K562 (cell line): Measurements from ENCODE around the gene ZDHHC11. TPM values are rescaled to one million over a fixed set of nuclear protein-coding genes. Genes with fewer than 3 reads are reported as not detected.

Experiments used
- CAMTA2 ChIP-seq: fragments of 250-450 bp; sonication (Bioruptor Pico); conservative IDR thresholded peaks from 2 replicates; pipeline ENCODE4 v1.5.1; 2022
- KAT8 ChIP-seq: fragments of 450-650 bp; IDR thresholded peaks from 2 replicates; pipeline ENCODE4 v1.6.1; 2016; ENCODE audit warnings: low read depth, mild to moderate bottlenecking
- KDM5B ChIP-seq: fragments of 200-600 bp; sonication (generic); IDR thresholded peaks from 2 replicates; pipeline ENCODE4 v1.6.1; 2012; ENCODE audit warnings: low read depth, mild to moderate bottlenecking, moderate library complexity, low read length, control low read depth, inconsistent platforms; ENCODE audit not compliant: insufficient replicate concordance
- MYC ChIP-seq, 2 experiments: fragments of 250-450 bp in 1 of 2; sonication (Bioruptor Pico) in 1 of 2; IDR thresholded peaks; 2 replicates each; pipeline versions ENCODE4 v1.5.1 to v1.6.1; 2012 to 2021; ENCODE audit warnings: low read depth in 2 of 2, borderline replicate concordance in 1 of 2, improper control_type of control experiment in 1 of 2, low read length in 1 of 2, mild to moderate bottlenecking in 1 of 2, moderate library complexity in 1 of 2
- NFYB ChIP-seq: IDR thresholded peaks from 2 replicates; pipeline ENCODE4 v1.6.1; 2011; ENCODE audit warnings: mild to moderate bottlenecking, moderate library complexity; ENCODE audit not compliant: insufficient read length; ENCODE audit errors: extremely low read depth
- PHF20 ChIP-seq: fragments of 450-650 bp; IDR thresholded peaks from 2 replicates; pipeline ENCODE4 v1.6.1; 2018; ENCODE audit not compliant: partially characterized antibody
- PYGO2 ChIP-seq: fragments of 450-650 bp; IDR thresholded peaks from 2 replicates; pipeline ENCODE4 v1.6.1; 2016; ENCODE audit warnings: mild to moderate bottlenecking, missing genetic modification characterization, moderate library complexity, missing compliant biosample characterization
- U2AF1 ChIP-seq: fragments of 200-400 bp; formaldehyde crosslinking; optimal IDR thresholded peaks from 2 replicates; pipeline ENCODE3; 2017; ENCODE audit warnings: mild to moderate bottlenecking, low read depth, low read length, moderate library complexity
- ZNF354B ChIP-seq: fragments of 250-450 bp; sonication (Bioruptor Pico); IDR thresholded peaks from 2 replicates; pipeline ENCODE4 v1.4.0; 2020
- ZNF384 ChIP-seq: IDR thresholded peaks from 2 replicates; pipeline ENCODE4 v1.6.1; 2012; ENCODE audit warnings: low read depth, low read length, improper control_type of control experiment
- ZNF408 ChIP-seq: fragments of 250-450 bp; sonication (Bioruptor Pico); IDR thresholded peaks from 2 replicates; pipeline ENCODE4 v1.4.0; 2020; ENCODE audit warnings: low read depth, mild to moderate bottlenecking, moderate library complexity
- polyA plus RNA-seq, 8 experiments: library from polyadenylated mRNA; depleted of rRNA in 4 of 8; stranded (reverse) in 5 of 8; unstranded in 3 of 8; fragments of >200 nt; fragmentation: Nextera tagmentation in 2 of 8; fragmentation: Illumina TruSeq in 1 of 8; extraction: Ambion mirVana in 2 of 8; extraction: Trizol in 1 of 8; gene quantifications; 2 replicates each; pipeline versions ENCODE4 v1.2.1 to v1.2.3, GENCODE V29; 2011 to 2014; ENCODE audit warnings: inconsistent platforms in 1 of 8, missing spikeins in 1 of 8
- total RNA-seq, 7 experiments: library from RNA; depleted of rRNA in 6 of 7; stranded (reverse); fragments of >200 nt in 6 of 7; fragmentation: Illumina TruSeq in 2 of 7; extraction: Trizol in 2 of 7; gene quantifications; 2 replicates each; pipeline versions ENCODE4 v1.2.1 to v1.2.3, GENCODE V29; 2011 to 2021; ENCODE audit warnings: low replicate concordance in 1 of 7
- TF ChIP-seq, protein P1 (sequence below): sonication (generic); formaldehyde crosslinking; IDR thresholded peaks from 2 replicates; pipeline ENCODE4 v1.8.0; 2023; ENCODE audit warnings: missing genetic modification reagents, mild to moderate bottlenecking, borderline replicate concordance
- TF ChIP-seq, protein P2 (sequence below): fragments of 450-650 bp; IDR thresholded peaks from 2 replicates; pipeline ENCODE4 v1.6.1; 2017; ENCODE audit warnings: antibody characterized with exemption, mild to moderate bottlenecking
- TF ChIP-seq, protein P3 (sequence below): fragments of 250-450 bp; sonication (Bioruptor Pico); IDR thresholded peaks from 2 replicates; pipeline ENCODE4 v1.9.0; 2021; ENCODE audit warnings: mild to moderate bottlenecking
- TF ChIP-seq, protein P4 (sequence below): fragments of 250-450 bp; sonication (Bioruptor Pico); IDR thresholded peaks from 2 replicates; pipeline ENCODE4 v1.5.0; 2020; ENCODE audit warnings: mild to moderate bottlenecking

ZDHHC11 gene
- total and polyA plus RNA-seq, 9 of the 15 experiments (the other 6 are each of a cell fraction or from before 2014, with no cell fraction given): 0.07 to 2.3 (median 0.52) TPM

DNA sequence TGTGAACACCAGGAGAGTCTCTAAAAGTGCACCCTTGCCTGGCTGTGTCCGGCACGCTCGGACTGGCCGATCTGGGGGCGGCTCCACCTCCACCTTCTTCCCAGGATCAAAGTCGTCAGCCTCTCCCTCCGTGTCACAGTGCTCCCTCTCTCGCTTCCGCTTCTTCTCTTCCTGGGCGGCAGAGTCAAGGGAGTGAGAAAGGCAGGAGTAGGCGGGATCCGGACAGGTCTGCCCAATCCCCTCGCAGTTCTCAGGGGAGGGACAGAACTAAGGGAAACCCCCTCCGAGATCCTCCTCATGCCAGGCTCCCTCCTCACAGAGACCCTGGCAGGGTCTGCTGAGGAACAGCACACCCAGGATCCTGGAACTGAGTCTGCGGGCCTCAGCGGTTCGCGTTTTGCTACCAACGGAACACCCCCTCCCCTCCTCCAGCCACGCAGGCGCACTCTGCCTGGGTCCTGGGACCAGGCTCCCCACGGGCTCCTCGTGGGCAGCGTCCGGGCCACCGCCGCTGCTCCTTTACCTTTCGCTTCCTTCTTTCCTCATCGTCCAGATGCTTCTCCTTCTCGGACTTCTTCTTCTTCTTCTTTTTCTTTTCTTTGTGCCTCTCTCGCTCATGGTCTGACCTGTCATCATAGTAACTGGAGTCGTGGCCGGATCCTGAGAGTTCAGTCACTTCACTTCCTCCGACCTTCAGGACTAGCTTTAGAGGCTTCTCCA lies 40.5 kb upstream of the ZDHHC11 start (continued):
- TF ChIP-seq, protein P1, sequence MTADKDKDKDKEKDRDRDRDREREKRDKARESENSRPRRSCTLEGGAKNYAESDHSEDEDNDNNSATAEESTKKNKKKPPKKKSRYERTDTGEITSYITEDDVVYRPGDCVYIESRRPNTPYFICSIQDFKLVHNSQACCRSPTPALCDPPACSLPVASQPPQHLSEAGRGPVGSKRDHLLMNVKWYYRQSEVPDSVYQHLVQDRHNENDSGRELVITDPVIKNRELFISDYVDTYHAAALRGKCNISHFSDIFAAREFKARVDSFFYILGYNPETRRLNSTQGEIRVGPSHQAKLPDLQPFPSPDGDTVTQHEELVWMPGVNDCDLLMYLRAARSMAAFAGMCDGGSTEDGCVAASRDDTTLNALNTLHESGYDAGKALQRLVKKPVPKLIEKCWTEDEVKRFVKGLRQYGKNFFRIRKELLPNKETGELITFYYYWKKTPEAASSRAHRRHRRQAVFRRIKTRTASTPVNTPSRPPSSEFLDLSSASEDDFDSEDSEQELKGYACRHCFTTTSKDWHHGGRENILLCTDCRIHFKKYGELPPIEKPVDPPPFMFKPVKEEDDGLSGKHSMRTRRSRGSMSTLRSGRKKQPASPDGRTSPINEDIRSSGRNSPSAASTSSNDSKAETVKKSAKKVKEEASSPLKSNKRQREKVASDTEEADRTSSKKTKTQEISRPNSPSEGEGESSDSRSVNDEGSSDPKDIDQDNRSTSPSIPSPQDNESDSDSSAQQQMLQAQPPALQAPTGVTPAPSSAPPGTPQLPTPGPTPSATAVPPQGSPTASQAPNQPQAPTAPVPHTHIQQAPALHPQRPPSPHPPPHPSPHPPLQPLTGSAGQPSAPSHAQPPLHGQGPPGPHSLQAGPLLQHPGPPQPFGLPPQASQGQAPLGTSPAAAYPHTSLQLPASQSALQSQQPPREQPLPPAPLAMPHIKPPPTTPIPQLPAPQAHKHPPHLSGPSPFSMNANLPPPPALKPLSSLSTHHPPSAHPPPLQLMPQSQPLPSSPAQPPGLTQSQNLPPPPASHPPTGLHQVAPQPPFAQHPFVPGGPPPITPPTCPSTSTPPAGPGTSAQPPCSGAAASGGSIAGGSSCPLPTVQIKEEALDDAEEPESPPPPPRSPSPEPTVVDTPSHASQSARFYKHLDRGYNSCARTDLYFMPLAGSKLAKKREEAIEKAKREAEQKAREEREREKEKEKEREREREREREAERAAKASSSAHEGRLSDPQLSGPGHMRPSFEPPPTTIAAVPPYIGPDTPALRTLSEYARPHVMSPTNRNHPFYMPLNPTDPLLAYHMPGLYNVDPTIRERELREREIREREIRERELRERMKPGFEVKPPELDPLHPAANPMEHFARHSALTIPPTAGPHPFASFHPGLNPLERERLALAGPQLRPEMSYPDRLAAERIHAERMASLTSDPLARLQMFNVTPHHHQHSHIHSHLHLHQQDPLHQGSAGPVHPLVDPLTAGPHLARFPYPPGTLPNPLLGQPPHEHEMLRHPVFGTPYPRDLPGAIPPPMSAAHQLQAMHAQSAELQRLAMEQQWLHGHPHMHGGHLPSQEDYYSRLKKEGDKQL (CRISPR knock-in tag): no peak
- TF ChIP-seq, protein P2, sequence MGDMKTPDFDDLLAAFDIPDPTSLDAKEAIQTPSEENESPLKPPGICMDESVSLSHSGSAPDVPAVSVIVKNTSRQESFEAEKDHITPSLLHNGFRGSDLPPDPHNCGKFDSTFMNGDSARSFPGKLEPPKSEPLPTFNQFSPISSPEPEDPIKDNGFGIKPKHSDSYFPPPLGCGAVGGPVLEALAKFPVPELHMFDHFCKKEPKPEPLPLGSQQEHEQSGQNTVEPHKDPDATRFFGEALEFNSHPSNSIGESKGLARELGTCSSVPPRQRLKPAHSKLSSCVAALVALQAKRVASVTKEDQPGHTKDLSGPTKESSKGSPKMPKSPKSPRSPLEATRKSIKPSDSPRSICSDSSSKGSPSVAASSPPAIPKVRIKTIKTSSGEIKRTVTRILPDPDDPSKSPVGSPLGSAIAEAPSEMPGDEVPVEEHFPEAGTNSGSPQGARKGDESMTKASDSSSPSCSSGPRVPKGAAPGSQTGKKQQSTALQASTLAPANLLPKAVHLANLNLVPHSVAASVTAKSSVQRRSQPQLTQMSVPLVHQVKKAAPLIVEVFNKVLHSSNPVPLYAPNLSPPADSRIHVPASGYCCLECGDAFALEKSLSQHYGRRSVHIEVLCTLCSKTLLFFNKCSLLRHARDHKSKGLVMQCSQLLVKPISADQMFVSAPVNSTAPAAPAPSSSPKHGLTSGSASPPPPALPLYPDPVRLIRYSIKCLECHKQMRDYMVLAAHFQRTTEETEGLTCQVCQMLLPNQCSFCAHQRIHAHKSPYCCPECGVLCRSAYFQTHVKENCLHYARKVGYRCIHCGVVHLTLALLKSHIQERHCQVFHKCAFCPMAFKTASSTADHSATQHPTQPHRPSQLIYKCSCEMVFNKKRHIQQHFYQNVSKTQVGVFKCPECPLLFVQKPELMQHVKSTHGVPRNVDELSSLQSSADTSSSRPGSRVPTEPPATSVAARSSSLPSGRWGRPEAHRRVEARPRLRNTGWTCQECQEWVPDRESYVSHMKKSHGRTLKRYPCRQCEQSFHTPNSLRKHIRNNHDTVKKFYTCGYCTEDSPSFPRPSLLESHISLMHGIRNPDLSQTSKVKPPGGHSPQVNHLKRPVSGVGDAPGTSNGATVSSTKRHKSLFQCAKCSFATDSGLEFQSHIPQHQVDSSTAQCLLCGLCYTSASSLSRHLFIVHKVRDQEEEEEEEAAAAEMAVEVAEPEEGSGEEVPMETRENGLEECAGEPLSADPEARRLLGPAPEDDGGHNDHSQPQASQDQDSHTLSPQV: no peak
- TF ChIP-seq ZNF354B (CRISPR knock-in tag) (no peak), KAT8 (no peak), PHF20 (no peak), MYC (IDR thresholded peaks at IDR 0.05; ENCODE audit: low read depth, low read length) (0 out of 2 replicates have a peak, but pooled peaks have one; percentile 26), MYC (CRISPR knock-in tag; IDR thresholded peaks at IDR 0.05; ENCODE audit: borderline replicate concordance, low read depth) (0 out of 2 replicates have a peak, but pooled peaks have one; percentile 20), ZNF408 (CRISPR knock-in tag) (no peak), NFYB (no peak), PYGO2 (tag) (no peak), KDM5B (peak; percentile 53), U2AF1 (no peak), CAMTA2 (CRISPR knock-in tag) (no peak), ZNF384 (no peak)
- TF ChIP-seq, protein P3, sequence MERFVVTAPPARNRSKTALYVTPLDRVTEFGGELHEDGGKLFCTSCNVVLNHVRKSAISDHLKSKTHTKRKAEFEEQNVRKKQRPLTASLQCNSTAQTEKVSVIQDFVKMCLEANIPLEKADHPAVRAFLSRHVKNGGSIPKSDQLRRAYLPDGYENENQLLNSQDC (CRISPR knock-in tag): no peak
- TF ChIP-seq, protein P4, sequence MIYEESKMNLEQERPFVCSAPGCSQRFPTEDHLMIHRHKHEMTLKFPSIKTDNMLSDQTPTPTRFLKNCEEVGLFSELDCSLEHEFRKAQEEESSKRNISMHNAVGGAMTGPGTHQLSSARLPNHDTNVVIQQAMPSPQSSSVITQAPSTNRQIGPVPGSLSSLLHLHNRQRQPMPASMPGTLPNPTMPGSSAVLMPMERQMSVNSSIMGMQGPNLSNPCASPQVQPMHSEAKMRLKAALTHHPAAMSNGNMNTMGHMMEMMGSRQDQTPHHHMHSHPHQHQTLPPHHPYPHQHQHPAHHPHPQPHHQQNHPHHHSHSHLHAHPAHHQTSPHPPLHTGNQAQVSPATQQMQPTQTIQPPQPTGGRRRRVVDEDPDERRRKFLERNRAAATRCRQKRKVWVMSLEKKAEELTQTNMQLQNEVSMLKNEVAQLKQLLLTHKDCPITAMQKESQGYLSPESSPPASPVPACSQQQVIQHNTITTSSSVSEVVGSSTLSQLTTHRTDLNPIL: no peak
